ENCODE measurements around the gene PCDH9. TPM values are rescaled to one million over a fixed set of nuclear protein-coding genes. Genes with fewer than 3 reads are reported as not detected.

The PCDH9 gene
- total RNA-seq, 4 donors from 2014 or later: 5.7 to 12.9 (median 6.8) TPM

- TF ChIP-seq CTCF (IDR thresholded peaks at IDR 0.05): no peak
- ATAC-seq (ENCODE audit: low FRiP score): no peak
- no peak for DNase-seq (ENCODE audit: low spot score)
Observed at GRCh38 chr13:66349966-66350365, 880.2 kb downstream of the PCDH9 start.

GRCh38 chr13:66348745-66349690 is 881.1 kb downstream of the PCDH9 start:
- DNase-seq (ENCODE audit: low spot score): no peak

GRCh38 chr13:66347486-66348117 is 882.5 kb downstream of the PCDH9 start:
- ATAC-seq (ENCODE audit: low FRiP score): no peak
- TF ChIP-seq CTCF (IDR thresholded peaks at IDR 0.05): no peak
- no peak for DNase-seq (ENCODE audit: low spot score)

More at GRCh38 chr13:66348745-66349690, 881.1 kb downstream of the PCDH9 start:
- ATAC-seq (ENCODE audit: low FRiP score): no peak
- TF ChIP-seq CTCF (IDR thresholded peaks at IDR 0.05): no peak

GRCh38 chr13:66345971-66346370 is 884.2 kb downstream of the PCDH9 start:
- no peak for TF ChIP-seq CTCF (IDR thresholded peaks at IDR 0.05)
- DNase-seq (ENCODE audit: low spot score) (no peak), ATAC-seq (ENCODE audit: low FRiP score) (no peak)

GRCh38 chr13:66345518-66345810 is 884.7 kb downstream of the PCDH9 start:
- TF ChIP-seq CTCF (IDR thresholded peaks at IDR 0.05): no peak
- DNase-seq (ENCODE audit: low spot score) (no peak), ATAC-seq (ENCODE audit: low FRiP score) (no peak)

GRCh38 chr13:66344805-66345517 is 885.2 kb downstream of the PCDH9 start:
- TF ChIP-seq CTCF (IDR thresholded peaks at IDR 0.05): no peak
- ATAC-seq (ENCODE audit: low FRiP score): no peak

More at GRCh38 chr13:66344805-66345517, 885.2 kb downstream of the PCDH9 start:
- no peak for DNase-seq (ENCODE audit: low spot score)

All from omental fat pad (tissue), 4 donors.